EH (cell line): ENCODE measurements around the gene CAMTA1.
A peak's percentile ranks its signal among the peaks of the same experiment; 100 is the strongest.

Experiments
- DNase-seq: peaks from one replicate; pipeline ENCODE4 v3.0.0-alpha.2; 2015; ENCODE audit warnings: low read depth

The CAMTA1 gene

DNA sequence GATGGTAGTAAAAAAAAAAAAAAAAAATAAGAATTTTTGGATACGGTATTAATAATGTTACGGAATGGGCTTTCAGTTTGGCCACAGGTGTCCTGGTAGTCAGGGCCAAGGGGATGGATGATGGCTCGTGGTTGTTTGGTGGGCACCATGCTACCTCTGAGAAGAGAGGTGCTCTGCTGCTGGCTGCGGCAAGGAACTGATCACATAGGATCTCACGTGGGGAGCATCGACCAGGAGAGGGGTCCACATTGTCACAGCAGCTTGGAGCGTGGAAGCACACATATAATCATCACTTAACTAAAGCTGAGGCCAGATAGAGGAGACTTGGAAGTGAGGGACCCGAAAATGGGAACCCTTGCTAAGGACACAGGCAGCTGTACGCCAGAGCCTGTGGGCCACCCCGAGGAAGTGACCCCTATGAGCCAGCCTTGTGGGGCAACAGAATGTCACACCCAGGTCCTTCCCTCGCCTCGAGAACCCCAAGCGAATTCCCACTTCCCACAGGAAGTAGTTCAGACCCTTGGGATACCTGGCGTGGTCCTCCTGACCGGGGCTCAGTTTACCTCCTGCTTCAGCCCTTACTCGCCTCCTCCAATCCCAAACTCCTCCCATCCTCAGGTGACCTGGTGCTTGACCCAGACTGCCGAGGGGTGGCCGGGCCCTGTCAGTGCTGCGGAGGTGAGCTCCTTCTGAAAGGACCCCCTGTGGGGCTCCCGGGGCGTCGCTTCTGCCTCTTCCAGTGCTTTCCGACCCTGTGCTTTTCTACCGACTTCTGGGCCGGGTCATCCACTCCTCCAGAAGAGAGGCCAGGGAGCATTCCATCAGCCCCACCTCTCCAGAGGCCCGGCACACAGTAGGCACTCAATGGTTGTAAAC is 222.0 kb downstream of the CAMTA1 start:
- no peak for DNase-seq

DNA sequence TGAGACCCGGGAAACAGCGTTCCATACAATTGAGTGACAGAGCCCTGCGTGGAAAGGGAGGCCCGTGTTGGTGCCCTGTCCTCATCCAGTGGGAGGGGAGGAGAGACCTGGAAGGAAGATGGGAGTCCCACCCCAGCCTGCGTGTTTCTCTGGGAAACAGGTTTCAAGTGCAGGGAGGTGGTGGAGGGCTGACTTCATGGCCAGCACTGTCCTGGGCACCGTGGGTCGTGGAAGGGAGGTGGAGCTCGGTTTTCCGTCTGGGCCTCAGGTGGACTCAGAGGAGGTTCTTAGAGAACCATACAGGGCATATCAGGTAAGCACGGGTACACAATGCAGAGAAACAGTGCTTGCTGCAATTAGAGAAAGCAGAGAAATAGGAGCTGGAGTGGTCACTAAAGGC is 222.6 kb downstream of the CAMTA1 start:
- DNase-seq = no peak

DNA sequence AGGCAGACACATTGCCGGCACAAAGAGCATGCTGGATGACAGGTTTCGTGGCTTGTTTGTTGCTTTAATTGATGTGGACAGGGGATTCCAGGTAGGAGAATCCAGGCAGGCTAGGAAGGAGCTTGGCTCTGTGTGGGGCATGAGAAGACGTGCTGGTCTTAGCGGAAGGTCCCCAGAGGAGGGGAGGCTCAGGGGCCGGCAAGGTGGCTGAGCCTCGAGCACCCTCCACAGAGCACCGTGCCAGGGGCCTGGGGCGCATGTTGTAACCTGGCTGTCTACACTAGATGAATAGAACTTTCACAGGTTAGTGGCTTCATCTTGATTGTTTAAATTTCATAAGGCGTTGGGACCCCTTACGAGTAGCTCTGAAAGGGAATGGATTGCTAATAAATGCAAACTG is 223.1 kb downstream of the CAMTA1 start:
- no peak for DNase-seq

DNA sequence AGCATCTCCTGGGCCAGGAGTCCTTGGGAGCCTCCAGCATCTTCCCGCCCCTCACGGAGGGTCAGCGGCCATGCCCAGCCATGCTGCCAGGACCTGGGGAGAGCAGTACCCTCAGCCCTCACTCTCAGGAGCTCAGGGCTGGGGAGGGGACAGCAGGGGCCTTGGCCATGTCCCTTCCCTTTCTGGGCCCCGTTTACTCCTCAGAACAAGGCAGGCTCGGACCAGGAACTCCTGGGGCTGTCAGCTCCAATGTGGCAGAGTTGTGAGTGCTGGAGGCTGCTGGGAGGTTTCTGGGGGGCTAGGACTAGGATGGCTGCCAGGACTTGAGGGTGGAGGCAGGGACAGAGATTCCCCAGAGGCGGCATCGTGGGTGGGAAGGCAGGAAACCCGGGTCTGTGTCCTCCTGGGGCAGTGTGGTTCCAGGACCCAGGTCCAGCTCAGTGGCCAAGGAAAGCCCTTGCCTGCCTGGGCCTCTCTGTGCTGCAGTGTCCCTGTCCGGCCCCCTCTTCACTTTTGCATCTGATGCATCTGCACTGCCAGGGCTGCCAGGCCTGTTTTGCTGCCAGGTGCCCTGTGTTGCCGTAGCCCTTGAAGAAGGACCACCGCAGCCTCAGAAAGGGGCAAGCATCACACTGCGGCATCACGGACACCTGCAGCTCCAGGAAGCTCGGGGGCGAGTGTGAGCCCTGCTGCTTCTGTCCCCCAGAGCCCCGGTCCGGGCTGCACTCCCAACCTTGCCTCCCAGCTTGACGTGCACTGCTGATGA is 223.9 kb downstream of the CAMTA1 start:
- no peak for DNase-seq

GRCh38 chr1:7009741-7010525 is 224.7 kb downstream of the CAMTA1 start:
- DNase-seq = no peak

DNA sequence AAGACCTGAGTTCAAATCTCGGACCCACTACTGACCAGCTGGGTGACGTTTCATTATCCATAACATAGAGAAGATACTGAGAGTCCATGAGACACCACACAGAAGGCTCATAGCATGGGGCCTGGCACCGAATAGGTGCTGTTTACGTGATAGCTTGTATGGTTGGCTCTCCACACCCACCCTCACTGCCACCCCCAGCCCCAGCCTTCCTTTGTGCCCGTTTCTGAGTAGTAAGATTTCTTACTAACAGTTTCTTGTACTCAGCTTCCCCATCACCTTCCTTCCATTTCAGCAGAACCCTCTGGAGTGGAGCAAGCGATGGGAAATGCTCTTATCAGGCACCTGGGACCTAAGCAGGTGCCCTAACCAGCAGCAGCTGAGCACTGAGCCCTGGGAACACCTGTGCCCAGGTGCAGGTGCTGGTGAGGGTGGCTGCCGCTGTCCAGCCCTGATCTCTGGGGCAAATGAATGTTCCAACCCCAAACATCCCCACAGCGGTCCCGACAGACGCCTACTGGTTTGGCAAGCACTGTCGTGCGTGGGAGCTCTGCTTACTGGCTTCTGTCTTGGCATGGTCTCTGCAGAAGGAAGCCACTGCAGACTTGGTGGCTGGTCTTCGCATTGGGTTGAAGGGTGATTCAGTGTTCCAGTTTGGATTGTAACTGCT is 225.4 kb downstream of the CAMTA1 start:
- DNase-seq = no peak

DNA sequence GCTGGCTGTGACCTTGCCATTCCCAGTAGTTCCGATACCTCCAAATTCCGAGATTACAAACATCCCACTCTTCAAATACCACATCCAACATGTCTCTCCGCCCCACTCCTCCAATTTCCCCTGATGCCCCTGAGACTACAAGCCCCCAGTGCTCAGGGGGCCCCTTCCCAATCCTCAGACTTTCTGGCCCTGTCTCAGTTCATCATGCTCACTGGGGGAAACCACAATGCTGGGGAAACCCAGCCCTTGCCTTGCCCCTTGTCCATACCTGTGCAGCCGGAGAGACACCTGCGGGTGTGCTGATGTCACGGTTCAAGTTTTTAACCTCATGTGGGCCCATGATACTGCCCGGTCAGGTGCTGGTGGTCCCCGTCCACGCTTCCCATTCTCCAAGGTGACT is 226.6 kb downstream of the CAMTA1 start:
- no peak for DNase-seq

DNA sequence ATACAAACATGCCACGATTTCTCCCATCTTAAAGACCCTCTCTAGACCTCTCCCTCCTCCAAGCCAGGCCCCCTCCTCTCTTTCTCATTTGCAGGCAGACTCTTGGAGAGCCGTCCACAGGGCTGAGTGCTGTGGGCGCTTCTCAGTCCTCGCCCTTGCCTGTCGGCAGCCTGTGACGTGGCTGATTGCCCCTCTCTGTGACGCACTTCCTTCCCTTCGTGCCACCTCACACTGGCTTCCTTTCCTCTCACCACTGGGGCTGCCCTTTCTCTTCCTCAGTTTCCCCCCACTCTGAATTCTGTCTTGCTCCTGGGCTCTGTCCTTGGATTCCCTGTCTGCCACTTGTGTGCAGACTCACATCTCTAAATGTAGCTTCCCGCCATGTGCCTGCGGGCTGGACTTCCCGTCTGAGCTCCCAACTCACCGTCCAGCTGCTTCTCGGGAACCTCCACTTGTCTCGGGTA is 227.2 kb downstream of the CAMTA1 start:
- no peak for DNase-seq

DNA sequence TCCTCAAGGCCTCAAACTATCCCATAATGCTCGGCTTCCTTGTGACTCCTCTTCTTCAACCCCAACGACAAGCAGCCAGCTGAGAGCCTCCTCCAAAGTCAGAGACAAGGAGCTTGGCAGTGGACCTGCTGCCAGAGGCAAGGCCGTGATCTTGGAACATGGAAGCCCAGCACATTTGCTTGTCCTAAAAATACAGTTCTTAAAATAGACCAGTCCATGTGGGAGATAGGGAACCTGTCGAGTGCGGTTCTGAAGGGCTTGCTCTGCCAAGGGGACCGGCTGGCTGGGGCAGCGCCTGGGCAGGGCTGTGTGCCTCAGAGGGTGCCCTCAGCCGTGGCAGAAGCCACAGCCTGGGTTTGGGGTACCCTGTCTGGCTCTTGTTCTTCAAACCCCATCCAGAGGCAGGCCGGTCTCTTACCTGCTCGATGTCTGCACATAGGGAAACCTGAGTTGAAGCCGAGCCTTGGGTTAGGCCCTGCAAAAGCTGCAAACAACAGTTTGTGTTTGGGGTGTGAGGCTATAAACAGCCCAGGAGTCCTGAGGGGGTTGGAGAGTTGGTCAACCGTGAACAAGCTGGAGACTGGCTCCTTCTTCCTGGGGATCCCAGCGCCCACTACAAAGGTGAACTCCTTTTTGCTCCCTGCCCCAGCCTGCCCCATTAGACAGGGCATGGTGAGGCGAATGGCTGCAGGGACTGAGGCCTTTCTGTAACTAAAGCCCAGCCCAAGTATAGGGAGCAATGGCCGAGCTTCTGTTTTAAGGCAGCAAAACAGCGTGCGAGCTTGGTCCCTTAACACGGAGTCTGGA is 228.8 kb downstream of the CAMTA1 start:
- no peak for DNase-seq

- peak; percentile 6 for DNase-seq
These were observed 229.3 kb downstream of the CAMTA1 start for GRCh38 chr1:7014640-7014930.

DNA sequence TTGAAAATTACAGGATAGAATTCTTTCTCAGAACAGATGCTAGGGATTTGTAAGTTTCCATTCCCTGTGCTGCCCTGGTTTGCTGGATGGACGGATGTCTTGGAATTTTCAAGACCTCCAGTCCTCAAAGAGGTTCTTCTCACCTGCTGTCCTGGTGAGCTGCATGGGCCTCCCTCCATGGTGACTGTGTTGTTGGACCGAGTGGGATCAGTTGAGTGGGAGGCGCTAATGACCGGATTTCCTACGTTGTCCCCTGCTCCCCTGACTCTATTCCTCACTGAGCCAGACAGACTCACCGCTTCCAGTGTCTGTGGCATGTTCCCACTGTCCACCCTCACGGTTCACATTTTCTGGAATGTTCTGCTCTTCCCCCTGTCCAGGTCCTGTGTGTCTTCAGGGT is 229.8 kb downstream of the CAMTA1 start:
- no peak for DNase-seq

GRCh38 chr1:7018351-7018750 is 233.1 kb downstream of the CAMTA1 start:
- DNase-seq = no peak

GRCh38 chr1:7018826-7019225 is 233.6 kb downstream of the CAMTA1 start:
- DNase-seq = no peak

- no peak for DNase-seq
These were observed 234.3 kb downstream of the CAMTA1 start for GRCh38 chr1:7019510-7019909.

- no peak for DNase-seq
These were observed 236.8 kb downstream of the CAMTA1 start for GRCh38 chr1:7022058-7022457.

- DNase-seq = no peak
These were observed 239.8 kb downstream of the CAMTA1 start for GRCh38 chr1:7025013-7025412.

DNA sequence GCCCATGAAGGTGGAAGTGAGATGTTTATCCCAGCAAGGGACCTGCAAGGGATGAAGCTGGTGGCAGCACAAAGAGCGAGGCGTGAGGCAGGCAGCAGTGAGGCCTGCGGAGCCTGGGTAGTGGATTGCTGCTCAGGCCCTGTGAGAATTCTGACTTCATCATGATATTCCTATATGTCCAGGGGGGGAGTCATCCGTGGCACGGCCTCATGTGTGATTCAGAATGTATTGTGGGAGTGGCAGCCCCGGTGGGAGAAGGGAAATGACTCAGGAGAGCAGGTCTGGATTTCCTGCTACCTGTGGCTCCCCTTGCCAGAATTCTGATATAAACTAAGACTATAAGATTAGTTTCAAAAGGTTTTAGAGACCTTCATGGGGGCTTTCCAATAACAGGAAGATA is 240.9 kb downstream of the CAMTA1 start:
- DNase-seq = no peak

DNA sequence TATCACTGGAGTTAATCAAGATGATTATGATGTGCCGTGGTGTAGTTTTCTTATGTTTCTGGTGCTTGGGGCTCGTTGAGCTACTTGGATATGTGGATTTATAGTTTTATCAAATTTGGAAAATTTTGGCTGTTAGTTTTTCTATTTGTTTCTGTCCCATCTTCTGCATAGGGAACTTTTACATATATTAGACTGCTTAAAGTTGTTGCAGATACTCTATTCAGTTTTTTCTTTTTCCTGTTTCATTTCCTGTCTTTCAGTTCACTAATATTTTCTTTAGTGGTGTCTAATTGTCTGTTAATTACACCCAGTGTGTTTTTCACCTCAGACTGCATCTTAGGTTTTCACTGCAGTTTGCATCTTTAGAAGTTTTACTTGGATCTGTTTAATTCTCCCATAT is 247.7 kb downstream of the CAMTA1 start:
- DNase-seq = no peak

DNA sequence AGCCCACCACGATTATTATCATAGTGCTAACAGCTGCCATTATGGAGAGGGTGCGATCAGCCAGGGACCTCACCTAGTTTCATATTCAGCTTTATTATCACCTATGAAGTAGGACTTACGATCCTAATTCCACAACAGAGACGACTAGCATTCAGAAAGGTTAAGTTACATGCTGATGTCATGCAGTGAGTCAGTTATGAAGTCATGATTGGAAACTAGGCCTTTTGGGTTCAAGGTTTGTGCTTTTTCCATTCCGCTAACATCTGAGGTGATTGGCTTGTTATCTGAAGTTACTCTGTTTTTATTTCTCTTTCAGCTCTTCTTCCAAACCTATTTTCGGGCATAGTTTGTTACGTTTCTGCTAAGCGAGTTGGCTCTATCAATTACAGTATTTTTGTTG is 251.1 kb downstream of the CAMTA1 start:
- no peak for DNase-seq

DNA sequence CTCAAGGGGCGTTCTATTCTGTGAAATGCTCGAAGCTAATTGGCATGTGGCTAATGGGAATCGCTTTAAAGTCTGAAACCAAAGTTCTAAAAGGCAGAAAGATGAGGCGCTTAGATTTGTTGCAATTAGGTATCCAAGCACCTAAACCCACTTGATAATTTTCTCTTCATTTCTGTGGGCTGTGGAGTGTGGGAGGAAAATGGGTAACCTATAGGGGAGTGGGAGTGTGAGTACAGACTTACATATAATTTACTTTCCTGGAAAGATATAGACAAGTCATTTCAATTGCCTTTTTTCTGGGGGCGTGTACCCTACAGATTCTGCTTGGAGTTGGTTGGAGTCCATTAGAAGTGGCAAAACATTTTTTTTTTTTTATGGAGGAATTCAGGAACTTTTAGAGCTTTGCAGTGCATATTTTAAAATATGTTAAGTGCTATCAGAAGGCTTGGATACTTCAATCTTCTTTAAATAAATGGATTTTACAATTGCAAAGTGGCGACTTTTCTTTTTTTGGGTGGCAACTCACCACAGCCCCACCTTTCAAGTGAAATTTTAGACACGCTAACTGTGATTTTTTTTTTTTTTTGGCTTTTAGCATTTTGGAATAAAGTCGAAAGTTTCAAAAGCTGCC is 254.5 kb downstream of the CAMTA1 start:
- DNase-seq = no peak
